Fibroblast of lung (primary cell): ENCODE results near the gene NUDT21. TPM values are rescaled to one million over a fixed set of nuclear protein-coding genes. Genes with fewer than 3 reads are reported as not detected.
A peak's percentile ranks its signal among the peaks of the same experiment; 100 is the strongest.

ENCODE experiments used
- DNase-seq, 2 donors: peaks; one replicate each; pipeline versions ENCODE4 v3.0.0 to v3.0.0-alpha.2; 2010; ENCODE audit warnings: low read depth in 2 of 2
- H2AFZ ChIP-seq: 2 replicates; pipeline ENCODE4 v1.5.1; 2012; ENCODE audit warnings: low read length, control low read depth, inconsistent platforms
- H3K27ac ChIP-seq: 2 replicates; pipeline ENCODE4 v1.5.1; 2011; ENCODE audit warnings: low read length, control low read depth; ENCODE audit not compliant: insufficient read depth
- H3K27me3 ChIP-seq: 2 replicates; pipeline ENCODE4 v1.5.1; 2011; ENCODE audit warnings: mild to moderate bottlenecking, low read length; ENCODE audit not compliant: control insufficient read depth, insufficient read depth
- H3K36me3 ChIP-seq: 2 replicates; pipeline ENCODE4 v1.5.1; 2011; ENCODE audit warnings: low read length; ENCODE audit not compliant: control insufficient read depth, insufficient read depth
- H3K4me1 ChIP-seq: 2 replicates; pipeline ENCODE4 v1.5.1; 2011; ENCODE audit warnings: low read length; ENCODE audit not compliant: control insufficient read depth, insufficient read depth; ENCODE audit errors: extremely low read depth
- H3K4me2 ChIP-seq: 2 replicates; pipeline ENCODE4 v1.5.1; 2011; ENCODE audit warnings: low read length, control low read depth; ENCODE audit not compliant: insufficient read depth; ENCODE audit errors: extremely low read depth
- H3K4me3 ChIP-seq, 4 experiments: fragments of 200-600 bp in 1 of 4; sonication (generic) in 1 of 4; replicated peaks in 1 of 4; 2 replicates each; pipeline ENCODE4 v1.5.1; 2011 to 2016; ENCODE audit warnings: low read length in 4 of 4, low read depth in 3 of 4, mild to moderate bottlenecking in 3 of 4, control low read depth in 2 of 4, inconsistent platforms in 1 of 4, mixed read lengths in 1 of 4; ENCODE audit not compliant: insufficient read depth in 1 of 4; ENCODE audit errors: control extremely low read depth in 1 of 4
- H3K79me2 ChIP-seq: 2 replicates; pipeline ENCODE4 v1.5.1; 2012; ENCODE audit warnings: mild to moderate bottlenecking, low read length, inconsistent platforms; ENCODE audit not compliant: control insufficient read depth, insufficient read depth
- H3K9ac ChIP-seq: 2 replicates; pipeline ENCODE4 v1.5.1; 2011; ENCODE audit warnings: mild to moderate bottlenecking, low read length, control low read depth; ENCODE audit not compliant: insufficient read depth
- H3K9me3 ChIP-seq: 2 replicates; pipeline ENCODE4 v1.5.1; 2012; ENCODE audit warnings: low read depth, low read length; ENCODE audit not compliant: control insufficient read depth, insufficient read depth
- H4K20me1 ChIP-seq: 2 replicates; pipeline ENCODE4 v1.5.1; 2011; ENCODE audit warnings: low read length; ENCODE audit not compliant: control insufficient read depth, insufficient read depth; ENCODE audit errors: extremely low read depth
- EZH2 ChIP-seq: IDR thresholded peaks from 2 replicates; pipeline ENCODE4 v1.5.1; 2012; ENCODE audit warnings: low read length, control low read depth, mild to moderate bottlenecking; ENCODE audit errors: missing control alignments
- polyA plus RNA-seq, 2 donors: library from polyadenylated mRNA; depleted of rRNA in 1 of 2; stranded (reverse) in 1 of 2; unstranded in 1 of 2; fragments of >200 nt; gene quantifications; 2 replicates each; pipeline ENCODE4 v1.2.1, GENCODE V29; 2011 to 2012; ENCODE audit warnings: missing spikeins in 1 of 2
- total RNA-seq: library from RNA; depleted of rRNA; stranded (reverse); fragments of >200 nt; gene quantifications from 2 replicates; pipeline ENCODE4 v1.2.1, GENCODE V29; 2014
- TF ChIP-seq, protein P1 (sequence below), 2 donors: IDR thresholded peaks in 1 of 2; conservative IDR thresholded peaks in 1 of 2; 1 replicate in 1 of 2; 2 replicates in 1 of 2; pipeline ENCODE4 v1.5.1; 2011 to 2012; ENCODE audit warnings: low read length in 2 of 2, control low read depth in 1 of 2, inconsistent platforms in 1 of 2, low read depth in 1 of 2, mild to moderate bottlenecking in 1 of 2

NUDT21 gene
- total and polyA plus RNA-seq, 2 donors (not counting 1 experiment from before 2014, with no cell fraction given) = 69.9 to 132 TPM

DNA sequence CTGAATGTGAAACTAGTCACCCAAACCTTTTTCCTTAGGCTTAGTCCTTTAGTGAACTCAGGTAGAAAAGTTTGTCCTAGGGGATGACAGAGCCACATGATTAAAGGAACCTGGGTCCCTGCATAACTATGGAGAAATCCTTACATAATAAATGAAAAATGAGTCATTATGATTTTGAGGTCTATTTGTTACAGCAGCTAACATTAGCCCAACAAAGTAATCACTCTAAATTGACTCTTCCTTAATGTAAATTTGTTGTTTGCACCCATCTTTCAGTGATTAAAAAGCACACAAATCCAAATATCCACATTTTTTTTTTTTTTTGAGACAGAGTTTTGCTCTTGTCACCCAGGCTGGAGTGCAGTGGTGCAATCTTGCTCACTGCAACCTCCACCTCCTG is 32.3 kb upstream of the NUDT21 start:
- no peaks in the 10 kb centered on the region for H3K27me3 ChIP-seq
- no peak overlapping the region for H3K27ac ChIP-seq
- H2AFZ ChIP-seq = no peak overlapping the region
- H3K79me2 ChIP-seq = no peaks in the 10 kb centered on the region
- no peak overlapping the region for H3K9ac ChIP-seq
- no peak overlapping the region for H3K4me3 ChIP-seq
- no peak for DNase-seq
- no peaks in the 10 kb centered on the region for H3K9me3 ChIP-seq
- no peak for TF ChIP-seq EZH2
- no peak overlapping the region for H3K4me2 ChIP-seq
- H3K36me3 ChIP-seq = peaks cover 2% of the 10 kb centered on the region
- H4K20me1 ChIP-seq = no peaks in the 10 kb centered on the region
- no peaks in the 10 kb centered on the region for H3K4me1 ChIP-seq

- Histone ChIP-seq H3K4me1 (no peaks in the 10 kb centered on the region), H3K27me3 (no peaks in the 10 kb centered on the region), H3K36me3 (peaks cover 2% of the 10 kb centered on the region), H3K79me2 (no peaks in the 10 kb centered on the region), H4K20me1 (no peaks in the 10 kb centered on the region), H3K9me3 (no peaks in the 10 kb centered on the region), H3K4me2 (no peak overlapping the region), H3K27ac (no peak overlapping the region), H3K9ac (no peak overlapping the region), H3K4me3 (no peak overlapping the region), H2AFZ (no peak overlapping the region)
- TF ChIP-seq, protein P1, sequence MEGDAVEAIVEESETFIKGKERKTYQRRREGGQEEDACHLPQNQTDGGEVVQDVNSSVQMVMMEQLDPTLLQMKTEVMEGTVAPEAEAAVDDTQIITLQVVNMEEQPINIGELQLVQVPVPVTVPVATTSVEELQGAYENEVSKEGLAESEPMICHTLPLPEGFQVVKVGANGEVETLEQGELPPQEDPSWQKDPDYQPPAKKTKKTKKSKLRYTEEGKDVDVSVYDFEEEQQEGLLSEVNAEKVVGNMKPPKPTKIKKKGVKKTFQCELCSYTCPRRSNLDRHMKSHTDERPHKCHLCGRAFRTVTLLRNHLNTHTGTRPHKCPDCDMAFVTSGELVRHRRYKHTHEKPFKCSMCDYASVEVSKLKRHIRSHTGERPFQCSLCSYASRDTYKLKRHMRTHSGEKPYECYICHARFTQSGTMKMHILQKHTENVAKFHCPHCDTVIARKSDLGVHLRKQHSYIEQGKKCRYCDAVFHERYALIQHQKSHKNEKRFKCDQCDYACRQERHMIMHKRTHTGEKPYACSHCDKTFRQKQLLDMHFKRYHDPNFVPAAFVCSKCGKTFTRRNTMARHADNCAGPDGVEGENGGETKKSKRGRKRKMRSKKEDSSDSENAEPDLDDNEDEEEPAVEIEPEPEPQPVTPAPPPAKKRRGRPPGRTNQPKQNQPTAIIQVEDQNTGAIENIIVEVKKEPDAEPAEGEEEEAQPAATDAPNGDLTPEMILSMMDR (conservative IDR thresholded peaks at IDR 0.05 in 1 of 2, IDR thresholded peaks at IDR 0.05 in 1 of 2; ENCODE audit: low read depth in 1 of 2, low read length in 2 of 2) = no peak
- no peak for TF ChIP-seq EZH2
- no peak for DNase-seq
Observed at GRCh38 chr16:56482683-56483236, 31.6 kb upstream of the NUDT21 start.

DNA sequence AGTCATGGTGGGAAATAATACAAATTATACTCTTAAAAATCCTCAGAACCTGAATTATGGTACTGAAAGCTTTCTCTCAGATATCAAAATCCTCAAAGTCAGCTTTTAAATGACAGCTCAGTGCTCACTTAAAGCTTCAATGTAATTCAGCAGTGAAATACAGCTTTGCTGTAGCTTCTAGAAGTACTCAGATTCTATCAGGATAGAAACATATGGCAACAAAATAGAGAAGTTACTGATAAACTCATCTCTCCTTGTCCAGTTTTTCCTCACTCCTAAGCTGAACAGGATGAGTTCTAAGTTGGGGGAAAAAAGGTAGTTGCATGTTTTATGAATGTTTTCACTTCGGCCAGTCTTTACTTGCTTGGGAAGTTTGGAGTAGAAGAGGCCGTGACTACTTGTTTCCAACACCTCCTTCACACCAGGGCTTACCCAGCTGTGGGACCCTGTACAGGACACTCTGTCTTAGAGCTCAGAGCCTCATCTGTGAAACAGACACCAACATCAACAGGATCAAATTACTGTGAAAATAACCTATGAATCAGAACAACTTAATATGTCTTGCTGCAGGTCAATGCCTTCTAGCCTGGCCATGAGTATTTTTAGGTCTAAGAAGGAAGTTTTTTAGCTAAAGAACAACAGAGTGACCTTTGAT is 30.5 kb upstream of the NUDT21 start:
- H3K4me2 ChIP-seq = no peak overlapping the region
- H3K9ac ChIP-seq = no peak overlapping the region
- H3K9me3 ChIP-seq = no peaks in the 10 kb centered on the region
- no peak overlapping the region for H3K4me3 ChIP-seq
- DNase-seq = peak; percentile 19 to 37
- no peaks in the 10 kb centered on the region for H4K20me1 ChIP-seq
- no peaks in the 10 kb centered on the region for H3K27me3 ChIP-seq
- H2AFZ ChIP-seq = no peak overlapping the region
- H3K4me1 ChIP-seq = peaks cover 3% of the 10 kb centered on the region
- H3K36me3 ChIP-seq = peaks cover 2% of the 10 kb centered on the region
- TF ChIP-seq, protein P1 (conservative IDR thresholded peaks at IDR 0.05 in 1 of 2, IDR thresholded peaks at IDR 0.05 in 1 of 2; ENCODE audit: low read depth in 1 of 2, low read length in 2 of 2) = no peak
- TF ChIP-seq EZH2 = no peak
- no peaks in the 10 kb centered on the region for H3K79me2 ChIP-seq
- no peak overlapping the region for H3K27ac ChIP-seq
